Lower leg skin (tissue), 4 donors: ENCODE measurements around the gene CREG1. TPM values are rescaled to one million over a fixed set of nuclear protein-coding genes. Genes with fewer than 3 reads are reported as not detected.

Source experiments
- DNase-seq, 2 donors: peaks; one replicate each; pipeline ENCODE4 v3.0.0-alpha.2; 2019; ENCODE audit warnings: low spot score in 2 of 2
- H3K4me3 ChIP-seq: fragments of 200-600 bp; sonication (generic); 2 replicates; pipeline ENCODE4 v1.5.1; 2017; ENCODE audit warnings: mild to moderate bottlenecking, low read depth; ENCODE audit not compliant: poor library complexity, severe bottlenecking
- CTCF ChIP-seq, 3 donors: fragments of 450-650 bp; IDR thresholded peaks; one replicate each; pipeline ENCODE4 v1.5.1; 2016; ENCODE audit warnings: antibody characterized with exemption in 3 of 3, mild to moderate bottlenecking in 3 of 3, moderate library complexity in 2 of 3
- POLR2A ChIP-seq, 2 donors: fragments of 450-650 bp; IDR thresholded peaks; one replicate each; pipeline ENCODE4 v1.6.1; 2016 to 2017; ENCODE audit warnings: antibody characterized with exemption in 2 of 2, mild to moderate bottlenecking in 1 of 2, moderate library complexity in 1 of 2
- WGBS, 2 donors: methylation state at CpG; one replicate each; pipeline ENCODE4 v1.1.5; 2018; 5-methylcytosine and 5-hydroxymethylcytosine counted together
- intact Hi-C: fragments of 100-400 bp; cut with DNase I; formaldehyde crosslinking; loops from one replicate; pipeline ENCODE4 v1.15.0; 2023; ENCODE audit warnings: low total_unique reads
- total RNA-seq, 4 donors: library from RNA; depleted of rRNA; stranded (reverse); fragments of >200 nt; gene quantifications; one replicate each; pipeline ENCODE4 v1.1.0, GENCODE V29; 2016

Gene CREG1
- total RNA-seq, 4 donors from 2014 or later: 196 to 467 (median 339) TPM

- 85 to 87% methylated on average over 11 of the region's 11 CpGs for WGBS, 2 donors
- TF ChIP-seq CTCF (IDR thresholded peaks at IDR 0.05) (no peak), POLR2A (IDR thresholded peaks at IDR 0.05) (no peak)
- no peak overlapping the region for H3K4me3 ChIP-seq
- no peak for DNase-seq
- intact Hi-C loops: no loop called here
Observed at GRCh38 chr1:167511374-167511986, 42.1 kb downstream of the CREG1 start.

GRCh38 chr1:167510881-167511280 lies 42.7 kb downstream of the CREG1 start:
- no peak overlapping the region for H3K4me3 ChIP-seq
- TF ChIP-seq CTCF (IDR thresholded peaks at IDR 0.05) (no peak), POLR2A (IDR thresholded peaks at IDR 0.05) (no peak)
- intact Hi-C loops: no loop called here
- no peak for DNase-seq
- WGBS, 2 donors: 80 to 81% methylated on average over 4 of the region's 4 CpGs

GRCh38 chr1:167510244-167510643 lies 43.3 kb downstream of the CREG1 start:
- no peak for DNase-seq
- intact Hi-C loops: no loop called here
- no peak overlapping the region for H3K4me3 ChIP-seq
- TF ChIP-seq CTCF (IDR thresholded peaks at IDR 0.05): no peak
- no peak for TF ChIP-seq POLR2A (IDR thresholded peaks at IDR 0.05)
- WGBS, 2 donors: 37 to 49% methylated on average over 3 of the region's 3 CpGs

- no peak overlapping the region for H3K4me3 ChIP-seq
- TF ChIP-seq CTCF (IDR thresholded peaks at IDR 0.05) (no peak), POLR2A (IDR thresholded peaks at IDR 0.05) (no peak)
- WGBS, 2 donors: 77 to 80% methylated on average over 8 of the region's 8 CpGs
- DNase-seq: no peak
- intact Hi-C loops: no loop called here
Observed at GRCh38 chr1:167509587-167509986, 44.0 kb downstream of the CREG1 start.

GRCh38 chr1:167507719-167508118 lies 45.8 kb downstream of the CREG1 start:
- no peak for TF ChIP-seq POLR2A (IDR thresholded peaks at IDR 0.05)
- TF ChIP-seq CTCF (IDR thresholded peaks at IDR 0.05): no peak
- H3K4me3 ChIP-seq: no peak overlapping the region
- no peak for DNase-seq
- intact Hi-C loops: no loop called here
- 81 to 84% methylated on average over 3 of the region's 3 CpGs for WGBS, 2 donors

- no peak for DNase-seq
- H3K4me3 ChIP-seq: no peak overlapping the region
- 62 to 74% methylated on average over 3 of the region's 3 CpGs for WGBS, 2 donors
- intact Hi-C loops: no loop called here
- TF ChIP-seq CTCF (IDR thresholded peaks at IDR 0.05): no peak
- TF ChIP-seq POLR2A (IDR thresholded peaks at IDR 0.05): no peak
Observed at GRCh38 chr1:167504467-167504827, 49.1 kb downstream of the CREG1 start.
